Colon (tissue), 2 donors: ENCODE data around the gene SUN1.
"Not testable (repeated sequence)": the region's sequence is repeated elsewhere in the genome, so short reads cannot be mapped to it uniquely, and the experiment has no call there.

Experiments
- FAIRE-seq: peaks from 2 replicates; lab custom pipeline; 2012; peaks lifted over from hg19 to GRCh38; lab: Jason Lieb, UNC
- donor health status: control.
- donor health status: control.

SUN1 gene, protein sequence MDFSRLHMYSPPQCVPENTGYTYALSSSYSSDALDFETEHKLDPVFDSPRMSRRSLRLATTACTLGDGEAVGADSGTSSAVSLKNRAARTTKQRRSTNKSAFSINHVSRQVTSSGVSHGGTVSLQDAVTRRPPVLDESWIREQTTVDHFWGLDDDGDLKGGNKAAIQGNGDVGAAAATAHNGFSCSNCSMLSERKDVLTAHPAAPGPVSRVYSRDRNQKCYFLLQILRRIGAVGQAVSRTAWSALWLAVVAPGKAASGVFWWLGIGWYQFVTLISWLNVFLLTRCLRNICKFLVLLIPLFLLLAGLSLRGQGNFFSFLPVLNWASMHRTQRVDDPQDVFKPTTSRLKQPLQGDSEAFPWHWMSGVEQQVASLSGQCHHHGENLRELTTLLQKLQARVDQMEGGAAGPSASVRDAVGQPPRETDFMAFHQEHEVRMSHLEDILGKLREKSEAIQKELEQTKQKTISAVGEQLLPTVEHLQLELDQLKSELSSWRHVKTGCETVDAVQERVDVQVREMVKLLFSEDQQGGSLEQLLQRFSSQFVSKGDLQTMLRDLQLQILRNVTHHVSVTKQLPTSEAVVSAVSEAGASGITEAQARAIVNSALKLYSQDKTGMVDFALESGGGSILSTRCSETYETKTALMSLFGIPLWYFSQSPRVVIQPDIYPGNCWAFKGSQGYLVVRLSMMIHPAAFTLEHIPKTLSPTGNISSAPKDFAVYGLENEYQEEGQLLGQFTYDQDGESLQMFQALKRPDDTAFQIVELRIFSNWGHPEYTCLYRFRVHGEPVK

DNA sequence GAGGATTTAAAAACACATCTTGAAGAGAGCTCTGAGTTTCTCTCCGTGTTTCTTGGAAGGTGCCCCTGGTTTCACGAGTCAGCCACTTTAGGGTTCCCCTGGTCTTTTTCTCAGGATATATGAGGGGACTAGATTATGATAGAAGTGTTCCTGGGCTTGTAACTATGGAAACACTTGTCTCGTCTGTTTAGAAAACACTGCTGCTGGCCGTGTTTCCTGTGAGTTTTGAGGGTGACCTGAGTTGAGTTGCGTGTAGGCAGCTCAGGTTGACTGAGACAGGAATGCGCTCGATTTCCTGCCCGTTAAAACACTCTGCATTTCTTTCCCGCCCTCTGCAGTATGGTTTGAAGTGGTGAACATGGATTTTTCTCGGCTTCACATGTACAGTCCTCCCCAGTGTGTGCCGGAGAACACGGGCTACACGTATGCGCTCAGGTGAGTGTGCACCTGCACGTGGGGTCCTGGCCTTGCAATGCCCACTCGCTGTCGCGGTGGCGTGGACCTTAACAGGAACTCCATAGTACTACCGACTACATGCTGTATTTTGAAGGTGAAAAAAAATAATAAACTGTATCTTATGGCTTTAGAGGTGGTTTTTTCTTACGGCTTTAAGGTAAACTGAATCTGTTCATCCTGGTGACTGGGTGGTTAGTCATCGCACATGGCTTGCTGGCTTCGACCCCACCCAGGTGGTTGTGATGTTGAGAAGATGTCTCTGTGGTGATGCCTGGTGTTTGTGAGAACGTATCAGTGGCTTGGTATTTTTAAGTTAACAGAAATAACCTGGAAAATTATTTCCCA lies at the start of gene SUN1:
Gene SUN1 (plus strand): TSS at position 310 of the 801 bp plus-strand sequence. CDS start 49 bp downstream, at position 359.
- FAIRE-seq: no peak

- no peak for FAIRE-seq
These were observed 49.4 kb upstream of the SUN1 start for GRCh38 chr7:782718-783449.

GRCh38 chr7:783556-784490 lies 48.5 kb upstream of the SUN1 start:
- no peak for FAIRE-seq

DNA sequence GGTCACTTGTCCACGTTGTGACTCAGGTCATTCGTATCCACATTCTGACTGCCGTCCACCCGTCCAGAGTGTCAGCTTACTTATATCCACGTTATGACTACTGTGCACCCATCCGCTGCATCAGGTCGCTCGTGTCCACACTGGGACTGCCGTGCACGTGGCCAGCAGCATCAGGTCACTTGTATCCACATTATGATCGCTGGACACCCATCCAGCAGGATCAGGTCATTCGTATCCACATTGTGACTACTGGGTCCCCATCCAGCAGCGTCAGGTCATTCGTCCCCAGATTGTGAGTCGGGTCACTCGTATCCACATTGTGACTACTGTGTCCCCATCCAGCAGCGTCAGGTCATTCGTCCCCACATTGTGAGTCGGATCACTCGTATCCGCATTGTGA lies 47.3 kb upstream of the SUN1 start:
- no peak for FAIRE-seq

DNA sequence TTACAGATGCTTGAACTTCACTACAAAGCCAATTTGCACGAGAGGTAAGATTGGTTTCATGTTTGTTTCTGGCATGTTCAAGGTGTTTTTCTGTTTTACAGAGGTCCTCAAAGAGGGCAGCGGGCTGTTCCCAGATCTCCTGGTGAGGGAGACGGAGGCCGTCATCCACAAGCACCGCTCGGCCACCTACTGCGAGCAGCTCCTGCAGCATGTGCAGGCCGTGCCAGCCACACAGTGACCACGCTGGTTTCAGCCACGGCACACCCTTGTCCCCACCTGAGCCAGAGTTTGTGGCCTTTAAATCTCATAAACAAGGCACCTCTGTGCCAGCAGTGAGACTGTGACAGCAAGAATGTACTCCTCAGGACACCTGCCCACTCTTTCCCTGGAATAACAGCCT lies 46.9 kb upstream of the SUN1 start:
- FAIRE-seq: no peak

- FAIRE-seq: peak; percentile 18
These were observed 45.6 kb upstream of the SUN1 start for GRCh38 chr7:786472-787255.

- FAIRE-seq: no peak
These were observed 44.7 kb upstream of the SUN1 start for GRCh38 chr7:787332-788240.

GRCh38 chr7:791519-791918 lies 40.8 kb upstream of the SUN1 start:
- FAIRE-seq: no peak

GRCh38 chr7:794207-794606 lies 38.1 kb upstream of the SUN1 start:
- FAIRE-seq: no peak

DNA sequence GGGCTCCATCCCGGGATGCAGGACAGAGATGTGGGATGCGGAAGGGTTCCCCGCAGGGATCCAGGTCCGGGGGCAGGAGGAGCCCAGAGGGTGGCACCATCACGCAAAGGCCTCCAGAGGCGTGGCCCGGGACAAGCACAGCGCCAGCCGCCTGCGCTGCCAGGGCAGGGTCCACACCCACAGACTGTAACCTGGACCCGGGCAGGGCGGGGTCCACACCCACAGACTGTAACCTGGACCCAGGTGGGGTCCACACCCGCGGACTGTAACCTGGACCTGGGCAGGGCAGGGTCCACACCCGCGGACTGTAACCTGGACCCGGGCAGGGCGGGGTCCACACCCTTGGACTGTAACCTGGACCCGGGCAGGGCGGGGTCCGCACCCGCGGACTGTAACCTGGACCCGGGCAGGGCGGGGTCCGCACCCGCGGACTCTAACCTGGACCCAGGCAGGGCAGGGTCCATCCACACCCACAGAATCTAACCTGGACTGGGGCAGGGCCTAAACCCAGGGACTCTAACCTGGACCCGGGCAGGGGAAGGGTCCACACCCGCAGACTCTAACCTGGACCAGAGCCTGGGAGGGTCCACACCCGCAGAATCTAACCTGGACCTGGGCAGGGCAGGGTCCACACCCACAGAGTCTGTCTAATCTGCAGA lies 37.5 kb upstream of the SUN1 start:
- no peak for FAIRE-seq

DNA sequence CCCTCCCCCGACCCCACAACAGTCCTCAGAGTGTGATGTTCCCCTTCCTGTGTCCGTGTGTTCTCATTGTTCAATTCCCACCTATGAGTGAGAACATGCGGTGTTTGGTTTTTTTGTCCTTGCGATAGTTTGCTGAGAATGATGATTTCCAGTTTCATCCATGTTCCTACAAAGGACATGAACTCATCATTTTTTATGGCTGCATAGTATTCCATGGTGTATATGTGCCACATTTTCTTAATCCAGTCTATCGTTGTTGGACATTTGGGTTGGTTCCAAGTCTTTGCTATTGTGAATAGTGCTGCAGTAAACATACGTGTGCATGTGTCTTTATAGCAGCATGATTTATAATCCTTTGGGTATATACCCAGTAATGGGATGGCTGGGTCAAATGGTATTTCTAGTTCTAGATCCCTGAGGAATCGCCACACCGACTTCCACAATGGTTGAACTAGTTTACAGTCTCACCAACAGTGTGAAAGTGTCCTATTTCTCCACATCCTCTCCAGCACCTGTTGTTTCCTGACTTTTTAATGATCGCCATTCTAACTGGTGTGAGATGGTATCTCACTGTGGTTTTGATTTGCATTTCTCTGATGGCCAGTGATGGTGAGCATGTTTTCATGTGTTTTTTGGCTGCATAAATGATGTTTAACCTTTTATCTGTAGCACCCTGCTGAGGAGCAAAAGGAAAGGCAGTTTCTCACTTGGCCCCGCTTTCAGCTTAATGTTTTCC lies 35.7 kb upstream of the SUN1 start:
- not testable (repeated sequence) for FAIRE-seq

DNA sequence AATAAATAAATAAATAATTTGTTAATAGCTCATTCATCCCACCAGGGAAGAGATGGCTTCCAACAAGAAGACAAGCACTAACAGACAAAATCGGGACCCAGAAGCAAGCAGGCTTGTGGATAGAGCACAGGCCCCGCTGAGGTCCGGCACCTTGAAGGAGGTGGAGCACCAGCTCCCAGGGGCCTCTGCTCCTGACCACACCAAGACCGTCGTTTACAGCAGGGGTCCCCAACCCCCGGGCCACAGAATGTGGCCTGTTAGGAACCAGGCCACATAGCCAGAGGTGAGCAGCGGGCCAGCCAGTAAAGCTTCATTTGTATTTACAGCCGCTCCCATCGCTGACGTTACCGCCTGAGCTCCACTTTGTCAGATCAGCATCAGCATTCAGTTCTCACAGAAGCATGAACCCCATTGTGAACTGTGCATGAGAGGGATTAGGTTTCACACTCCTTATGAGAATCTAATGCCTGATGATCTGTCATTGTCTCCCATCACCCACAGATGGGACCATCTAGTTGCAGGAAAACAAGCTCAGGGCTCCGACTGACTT lies 33.3 kb upstream of the SUN1 start:
- FAIRE-seq: no peak

DNA sequence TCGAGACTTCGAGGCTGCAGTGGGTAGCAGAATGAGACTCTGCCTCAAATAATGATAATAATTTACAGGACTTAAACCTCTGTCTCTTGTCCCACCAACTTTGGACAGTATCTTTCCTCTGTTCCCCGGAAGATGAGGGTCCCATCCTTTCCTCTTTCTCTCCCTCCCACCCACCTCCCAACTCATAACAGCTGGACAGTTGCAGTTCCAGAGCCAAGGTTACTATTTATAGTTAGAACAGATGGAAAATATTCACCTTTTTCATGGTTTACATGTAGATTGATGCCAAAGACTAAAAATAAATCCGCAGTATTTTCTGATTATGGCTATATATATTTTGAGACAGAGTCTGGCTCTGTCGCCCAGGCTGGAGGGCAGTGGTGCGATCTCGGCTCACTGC lies 31.6 kb upstream of the SUN1 start:
- no peak for FAIRE-seq

GRCh38 chr7:801351-801750 lies 30.9 kb upstream of the SUN1 start:
- FAIRE-seq: not testable (repeated sequence)

- no peak for FAIRE-seq
These were observed 30.3 kb upstream of the SUN1 start for GRCh38 chr7:801940-802381.

DNA sequence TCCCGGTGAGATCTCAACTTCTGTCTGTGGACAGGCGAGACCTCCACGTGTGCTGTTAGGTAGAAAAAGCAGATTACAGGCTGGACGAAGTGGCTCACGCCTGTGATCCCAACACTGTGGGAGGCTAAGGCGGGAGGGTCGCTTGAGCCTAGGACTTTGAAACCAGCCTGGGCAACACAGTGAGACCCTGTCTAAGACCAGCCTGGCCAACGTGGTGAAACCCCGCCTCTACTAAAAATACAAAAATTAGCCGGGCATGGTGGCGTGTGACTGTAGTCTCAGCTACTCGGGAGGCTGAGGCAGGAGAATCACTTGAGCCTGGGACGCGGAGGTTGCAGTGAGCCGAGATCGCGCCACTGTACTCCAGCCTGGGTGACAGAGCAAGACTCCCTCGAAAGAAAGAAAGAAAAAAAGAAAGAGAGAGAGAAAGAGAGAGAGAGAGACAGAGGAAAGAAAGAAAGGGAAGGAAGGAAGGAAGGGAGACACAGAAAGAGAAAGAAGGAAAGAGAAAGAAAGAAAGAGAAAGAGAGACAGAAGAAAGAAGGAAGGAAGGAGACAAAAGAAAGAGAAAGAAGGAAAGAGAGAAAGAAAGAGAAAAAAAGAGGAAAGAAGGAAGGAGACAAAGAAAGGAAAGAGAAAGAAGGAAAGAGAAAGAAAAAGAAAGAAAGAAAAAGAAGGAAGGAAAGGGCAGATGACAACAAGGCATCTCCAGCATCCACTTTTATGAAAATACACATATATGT lies 29.6 kb upstream of the SUN1 start:
- no peak for FAIRE-seq
